Urothelium cell line (cell line): Measurements from ENCODE around the gene CA12.

ENCODE experiments used
- DNase-seq: peaks from one replicate; pipeline ENCODE4 v3.0.0; 2011; ENCODE audit warnings: low spot score, mixed read lengths
- FAIRE-seq: peaks from 2 replicates; lab custom pipeline; 2011; peaks lifted over from hg19 to GRCh38; lab: Jason Lieb, UNC

The CA12 gene

GRCh38 chr15:63402498-63403253 is 21.0 kb upstream of the CA12 start:
- peak; percentile 47 for DNase-seq
- no peak for FAIRE-seq

GRCh38 chr15:63401714-63402497 is 20.3 kb upstream of the CA12 start:
- no peak for DNase-seq

GRCh38 chr15:63401078-63401477 is 19.4 kb upstream of the CA12 start:
- DNase-seq: no peak
- FAIRE-seq: no peak

More at GRCh38 chr15:63401714-63402497, 20.3 kb upstream of the CA12 start:
- FAIRE-seq: no peak

GRCh38 chr15:63398456-63398855 is 16.8 kb upstream of the CA12 start:
- FAIRE-seq: no peak
- no peak for DNase-seq

GRCh38 chr15:63396152-63396928 is 14.7 kb upstream of the CA12 start:
- FAIRE-seq (no peak), DNase-seq (no peak)

GRCh38 chr15:63395730-63396151 is 14.1 kb upstream of the CA12 start:
- FAIRE-seq: no peak
- no peak for DNase-seq

GRCh38 chr15:63392361-63393009 is 10.8 kb upstream of the CA12 start:
- FAIRE-seq: no peak
- DNase-seq: no peak

GRCh38 chr15:63391669-63392360 is 10.2 kb upstream of the CA12 start:
- no peak for DNase-seq
- FAIRE-seq: no peak

- DNase-seq (no peak), FAIRE-seq (no peak)
Measured at GRCh38 chr15:63390689-63391088, 9.0 kb upstream of the CA12 start.

GRCh38 chr15:63389902-63390670 is 8.4 kb upstream of the CA12 start:
- FAIRE-seq: no peak
- DNase-seq: no peak

GRCh38 chr15:63388511-63388910 is 6.9 kb upstream of the CA12 start:
- DNase-seq (no peak), FAIRE-seq (no peak)

GRCh38 chr15:63387748-63388493 is 6.3 kb upstream of the CA12 start:
- FAIRE-seq: no peak

GRCh38 chr15:63385911-63386531 is 4.4 kb upstream of the CA12 start:
- no peak for DNase-seq
- peak; percentile 77 for FAIRE-seq

More at GRCh38 chr15:63387748-63388493, 6.3 kb upstream of the CA12 start:
- DNase-seq: no peak

GRCh38 chr15:63384906-63385305 is 3.3 kb upstream of the CA12 start:
- no peak for FAIRE-seq
- no peak for DNase-seq

- no peak for DNase-seq
- FAIRE-seq: no peak
Measured at GRCh38 chr15:63382966-63383710, 1.5 kb upstream of the CA12 start.

- peak; percentile 92 for FAIRE-seq
- no peak for DNase-seq
Measured at GRCh38 chr15:63380808-63381282, 801 bp downstream of the CA12 start.

GRCh38 chr15:63380151-63380807 is 1.4 kb downstream of the CA12 start:
- DNase-seq: no peak
- FAIRE-seq: peak; percentile 74
